Measurements from ENCODE around the gene CCDC167. TPM values are rescaled to one million over a fixed set of nuclear protein-coding genes. Genes with fewer than 3 reads are reported as not detected.

CCDC167 gene
- polyA plus RNA-seq (2013, experiment 1 of 2) = 21.6 TPM
- polyA plus RNA-seq (2013, experiment 2 of 2) = 29.9 TPM

GRCh38 chr6:37499433-37500293 is at the start of gene CCDC167:
Gene CCDC167 (minus strand): TSS chr6:37499893. CDS start chr6:37499863, 30 bp downstream.
- Histone ChIP-seq H3K9me3 (ENCODE audit: insufficient read depth, low read depth, low read length) (no peaks in the 10 kb centered on the region), H3K27ac (ENCODE audit: low read depth, low read length) (peak within 1 kb of the TSS; percentile 72; the same call in 1 of the 2 replicates), H3K36me3 (ENCODE audit: insufficient read depth, low read length) (no peaks in the 10 kb centered on the region), H3K27me3 (ENCODE audit: insufficient read depth, low read length) (no peaks in the 10 kb centered on the region), H3K9ac (ENCODE audit: low read depth, low read length) (peak within 1 kb of the TSS; percentile 80), H3K4me1 (ENCODE audit: insufficient read depth, low read length) (peaks cover 7% of the 10 kb centered on the region; the same call in 1 of the 2 replicates), H3K4me3 (ENCODE audit: low read length) (peak within 1 kb of the TSS; percentile 72)
- WGBS = under 1% methylated on average over 38 of the region's 38 CpGs

GRCh38 chr6:37549154-37549553 is 49.5 kb upstream of the CCDC167 start:
- H3K27me3 ChIP-seq (ENCODE audit: insufficient read depth, low read length) = no peaks in the 10 kb centered on the region
- WGBS = 70% methylated on average over 7 of the region's 7 CpGs
- H3K27ac ChIP-seq (ENCODE audit: low read depth, low read length) = no peak overlapping the region

GRCh38 chr6:37548067-37548674 is 48.5 kb upstream of the CCDC167 start:
- 88% methylated on average over 8 of the region's 8 CpGs for WGBS
- H3K9me3 ChIP-seq (ENCODE audit: insufficient read depth, low read depth, low read length) = no peaks in the 10 kb centered on the region

More at GRCh38 chr6:37549154-37549553, 49.5 kb upstream of the CCDC167 start:
- no peaks in the 10 kb centered on the region for H3K9me3 ChIP-seq (ENCODE audit: insufficient read depth, low read depth, low read length)
- no peak overlapping the region for H3K4me3 ChIP-seq (ENCODE audit: low read length)
- no peaks in the 10 kb centered on the region for H3K36me3 ChIP-seq (ENCODE audit: insufficient read depth, low read length)
- H3K4me1 ChIP-seq (ENCODE audit: insufficient read depth, low read length) = peaks cover 15% of the 10 kb centered on the region; the same call in 1 of the 2 replicates
- H3K9ac ChIP-seq (ENCODE audit: low read depth, low read length) = no peak overlapping the region

GRCh38 chr6:37547564-37548061 is 47.9 kb upstream of the CCDC167 start:
- peaks cover 5% of the 10 kb centered on the region; the same call in 1 of the 2 replicates for H3K4me1 ChIP-seq (ENCODE audit: insufficient read depth, low read length)
- H3K27me3 ChIP-seq (ENCODE audit: insufficient read depth, low read length) = no peaks in the 10 kb centered on the region
- no peak overlapping the region for H3K4me3 ChIP-seq (ENCODE audit: low read length)
- H3K27ac ChIP-seq (ENCODE audit: low read depth, low read length) = no peak overlapping the region
- no peaks in the 10 kb centered on the region for H3K36me3 ChIP-seq (ENCODE audit: insufficient read depth, low read length)
- no peaks in the 10 kb centered on the region for H3K9me3 ChIP-seq (ENCODE audit: insufficient read depth, low read depth, low read length)
- no peak overlapping the region for H3K9ac ChIP-seq (ENCODE audit: low read depth, low read length)
- 88% methylated on average over 8 of the region's 8 CpGs for WGBS

More at GRCh38 chr6:37548067-37548674, 48.5 kb upstream of the CCDC167 start:
- no peaks in the 10 kb centered on the region for H3K36me3 ChIP-seq (ENCODE audit: insufficient read depth, low read length)
- no peak overlapping the region for H3K27ac ChIP-seq (ENCODE audit: low read depth, low read length)
- peaks cover 8% of the 10 kb centered on the region; the same call in 1 of the 2 replicates for H3K4me1 ChIP-seq (ENCODE audit: insufficient read depth, low read length)
- no peaks in the 10 kb centered on the region for H3K27me3 ChIP-seq (ENCODE audit: insufficient read depth, low read length)
- no peak overlapping the region for H3K9ac ChIP-seq (ENCODE audit: low read depth, low read length)
- H3K4me3 ChIP-seq (ENCODE audit: low read length) = no peak overlapping the region

- WGBS = 71% methylated on average over 9 of the region's 9 CpGs
Measured at GRCh38 chr6:37546141-37546871, 46.6 kb upstream of the CCDC167 start.

GRCh38 chr6:37544530-37544929 is 44.8 kb upstream of the CCDC167 start:
- Histone ChIP-seq H3K9ac (ENCODE audit: low read depth, low read length) (no peak overlapping the region), H3K27ac (ENCODE audit: low read depth, low read length) (no peak overlapping the region), H3K27me3 (ENCODE audit: insufficient read depth, low read length) (no peaks in the 10 kb centered on the region), H3K36me3 (ENCODE audit: insufficient read depth, low read length) (no peaks in the 10 kb centered on the region), H3K4me3 (ENCODE audit: low read length) (no peak overlapping the region), H3K4me1 (ENCODE audit: insufficient read depth, low read length) (peaks cover 10% of the 10 kb centered on the region; the same call in 1 of the 2 replicates), H3K9me3 (ENCODE audit: insufficient read depth, low read depth, low read length) (no peaks in the 10 kb centered on the region)
- 88% methylated on average over 5 of the region's 5 CpGs for WGBS

More at GRCh38 chr6:37546141-37546871, 46.6 kb upstream of the CCDC167 start:
- Histone ChIP-seq H3K4me1 (ENCODE audit: insufficient read depth, low read length) (peaks cover 5% of the 10 kb centered on the region; the same call in 1 of the 2 replicates), H3K9me3 (ENCODE audit: insufficient read depth, low read depth, low read length) (no peaks in the 10 kb centered on the region), H3K4me3 (ENCODE audit: low read length) (no peak overlapping the region), H3K36me3 (ENCODE audit: insufficient read depth, low read length) (no peaks in the 10 kb centered on the region), H3K27ac (ENCODE audit: low read depth, low read length) (no peak overlapping the region), H3K27me3 (ENCODE audit: insufficient read depth, low read length) (no peaks in the 10 kb centered on the region), H3K9ac (ENCODE audit: low read depth, low read length) (no peak overlapping the region)

- peaks cover 10% of the 10 kb centered on the region; the same call in 1 of the 2 replicates for H3K4me1 ChIP-seq (ENCODE audit: insufficient read depth, low read length)
Measured at GRCh38 chr6:37543361-37543760, 43.7 kb upstream of the CCDC167 start.

GRCh38 chr6:37541346-37541745 is 41.7 kb upstream of the CCDC167 start:
- H3K9me3 ChIP-seq (ENCODE audit: insufficient read depth, low read depth, low read length) = no peaks in the 10 kb centered on the region
- H3K27me3 ChIP-seq (ENCODE audit: insufficient read depth, low read length) = peaks cover 18% of the 10 kb centered on the region
- WGBS = 86% methylated on average over 4 of the region's 4 CpGs
- no peak overlapping the region for H3K9ac ChIP-seq (ENCODE audit: low read depth, low read length)
- H3K4me1 ChIP-seq (ENCODE audit: insufficient read depth, low read length) = peaks cover 15% of the 10 kb centered on the region; the same call in 1 of the 2 replicates
- H3K4me3 ChIP-seq (ENCODE audit: low read length) = no peak overlapping the region
- no peak overlapping the region for H3K27ac ChIP-seq (ENCODE audit: low read depth, low read length)
- no peaks in the 10 kb centered on the region for H3K36me3 ChIP-seq (ENCODE audit: insufficient read depth, low read length)

More at GRCh38 chr6:37543361-37543760, 43.7 kb upstream of the CCDC167 start:
- no peak overlapping the region for H3K4me3 ChIP-seq (ENCODE audit: low read length)
- no peaks in the 10 kb centered on the region for H3K9me3 ChIP-seq (ENCODE audit: insufficient read depth, low read depth, low read length)
- H3K27me3 ChIP-seq (ENCODE audit: insufficient read depth, low read length) = no peaks in the 10 kb centered on the region; the same call in 1 of the 2 replicates
- 71% methylated on average over 4 of the region's 4 CpGs for WGBS
- H3K36me3 ChIP-seq (ENCODE audit: insufficient read depth, low read length) = no peaks in the 10 kb centered on the region
- H3K9ac ChIP-seq (ENCODE audit: low read depth, low read length) = no peak overlapping the region
- no peak overlapping the region for H3K27ac ChIP-seq (ENCODE audit: low read depth, low read length)

- no peaks in the 10 kb centered on the region for H3K9me3 ChIP-seq (ENCODE audit: insufficient read depth, low read depth, low read length)
- no peak overlapping the region for H3K27ac ChIP-seq (ENCODE audit: low read depth, low read length)
- peaks cover 12% of the 10 kb centered on the region; the same call in 1 of the 2 replicates for H3K4me1 ChIP-seq (ENCODE audit: insufficient read depth, low read length)
- H3K27me3 ChIP-seq (ENCODE audit: insufficient read depth, low read length) = peaks cover 27% of the 10 kb centered on the region
- no peak overlapping the region for H3K4me3 ChIP-seq (ENCODE audit: low read length)
- no peak overlapping the region for H3K9ac ChIP-seq (ENCODE audit: low read depth, low read length)
- H3K36me3 ChIP-seq (ENCODE audit: insufficient read depth, low read length) = no peaks in the 10 kb centered on the region
- WGBS = 78% methylated on average over 4 of the region's 4 CpGs
Measured at GRCh38 chr6:37540390-37540789, 40.7 kb upstream of the CCDC167 start.

- Histone ChIP-seq H3K9ac (ENCODE audit: low read depth, low read length) (no peak overlapping the region), H3K9me3 (ENCODE audit: insufficient read depth, low read depth, low read length) (no peaks in the 10 kb centered on the region), H3K4me3 (ENCODE audit: low read length) (no peak overlapping the region), H3K27ac (ENCODE audit: low read depth, low read length) (no peak overlapping the region), H3K27me3 (ENCODE audit: insufficient read depth, low read length) (peaks cover 31% of the 10 kb centered on the region), H3K36me3 (ENCODE audit: insufficient read depth, low read length) (no peaks in the 10 kb centered on the region), H3K4me1 (ENCODE audit: insufficient read depth, low read length) (peaks cover 15% of the 10 kb centered on the region)
- 97% methylated on average over 4 of the region's 4 CpGs for WGBS
Measured at GRCh38 chr6:37540029-37540352, 40.3 kb upstream of the CCDC167 start.
